HG03432 (cell line): ENCODE results near the gene PRR5L.

ENCODE experiments used
- ATAC-seq: cut with Tn5 transposase; IDR thresholded peaks from one replicate; pipeline ENCODE4 v1.9.1; 2021; ENCODE audit warnings: mild to moderate bottlenecking, moderate library complexity; ENCODE audit not compliant: unreplicated experiment

Gene PRR5L

GRCh38 chr11:36356201-36356600 is 60.1 kb downstream of the PRR5L start:
- ATAC-seq: peak; percentile 74

GRCh38 chr11:36357831-36358230 is 61.7 kb downstream of the PRR5L start:
- no peak for ATAC-seq

- no peak for ATAC-seq
Observed at GRCh38 chr11:36358436-36358835, 62.3 kb downstream of the PRR5L start.

GRCh38 chr11:36360318-36360717 is 64.2 kb downstream of the PRR5L start:
- peak; percentile 28 for ATAC-seq

GRCh38 chr11:36360826-36361415 is 64.8 kb downstream of the PRR5L start:
- peak; percentile 13 for ATAC-seq

GRCh38 chr11:36361472-36361871 is 65.4 kb downstream of the PRR5L start:
- ATAC-seq: no peak

GRCh38 chr11:36361901-36362391 is 65.9 kb downstream of the PRR5L start:
- ATAC-seq: no peak

GRCh38 chr11:36362902-36363301 is 66.8 kb downstream of the PRR5L start:
- no peak for ATAC-seq

GRCh38 chr11:36363361-36364268 is 67.5 kb downstream of the PRR5L start:
- peak; percentile 35 for ATAC-seq

GRCh38 chr11:36364551-36365325 is 68.7 kb downstream of the PRR5L start:
- ATAC-seq: no peak

- ATAC-seq: no peak
Observed at GRCh38 chr11:36365907-36366306, 69.8 kb downstream of the PRR5L start.

GRCh38 chr11:36367806-36368680 is 72.0 kb downstream of the PRR5L start:
- no peak for ATAC-seq

- ATAC-seq: no peak
Observed at GRCh38 chr11:36371181-36371580, 75.1 kb downstream of the PRR5L start.

- ATAC-seq: no peak
Observed at GRCh38 chr11:36371590-36371989, 75.5 kb downstream of the PRR5L start.

GRCh38 chr11:36372101-36372771 is 76.1 kb downstream of the PRR5L start:
- ATAC-seq: no peak

GRCh38 chr11:36373016-36374010 is 77.2 kb downstream of the PRR5L start:
- ATAC-seq: no peak

GRCh38 chr11:36374726-36375125 is 78.6 kb downstream of the PRR5L start:
- ATAC-seq: no peak

- no peak for ATAC-seq
Observed at GRCh38 chr11:36375353-36376008, 79.4 kb downstream of the PRR5L start.
